IPS-18c (cell line): ENCODE measurements around the gene ABHD16B.

ENCODE experiments used
- H3K4me3 ChIP-seq: 2 replicates; pipeline ENCODE4 v1.7.0; 2013; ENCODE audit warnings: low read depth, mild to moderate bottlenecking, low read length, moderate library complexity; ENCODE audit not compliant: insufficient read depth
- H3K9me3 ChIP-seq: one replicate; pipeline ENCODE4 v1.6.1; 2013; ENCODE audit warnings: mild to moderate bottlenecking, low read length, moderate library complexity; ENCODE audit not compliant: control insufficient read depth, insufficient read depth

The ABHD16B gene

DNA sequence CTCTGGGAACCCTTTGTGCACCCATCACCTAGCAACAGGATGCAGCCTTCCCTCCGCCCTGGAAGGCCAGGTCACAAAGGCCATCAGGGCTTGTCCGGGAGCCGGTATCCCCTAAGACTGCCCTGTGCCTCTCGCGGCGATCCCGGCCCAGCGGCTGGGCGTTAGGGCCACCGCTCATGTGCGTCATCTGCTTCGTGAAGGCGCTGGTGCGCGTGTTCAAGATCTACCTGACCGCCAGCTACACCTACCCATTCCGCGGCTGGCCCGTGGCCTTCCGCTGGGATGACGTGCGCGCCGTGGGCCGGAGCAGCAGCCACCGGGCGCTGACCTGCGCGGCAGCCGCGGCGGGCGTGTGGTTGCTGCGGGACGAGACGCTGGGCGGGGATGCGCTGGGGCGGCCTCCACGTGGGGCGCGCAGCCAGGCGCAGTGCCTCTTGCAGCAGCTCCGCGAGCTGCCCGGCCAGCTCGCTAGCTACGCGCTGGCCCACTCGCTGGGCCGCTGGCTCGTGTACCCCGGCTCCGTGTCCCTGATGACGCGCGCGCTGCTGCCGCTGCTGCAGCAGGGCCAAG, at the start of gene ABHD16B:
ABHD16B (plus strand) TSS at position 134 of the 570 bp plus-strand sequence; CDS start at position 177, 43 bp downstream.
- Histone ChIP-seq H3K4me3 (no peak within 1 kb of the TSS), H3K9me3 (no peaks in the 10 kb centered on the region)

DNA sequence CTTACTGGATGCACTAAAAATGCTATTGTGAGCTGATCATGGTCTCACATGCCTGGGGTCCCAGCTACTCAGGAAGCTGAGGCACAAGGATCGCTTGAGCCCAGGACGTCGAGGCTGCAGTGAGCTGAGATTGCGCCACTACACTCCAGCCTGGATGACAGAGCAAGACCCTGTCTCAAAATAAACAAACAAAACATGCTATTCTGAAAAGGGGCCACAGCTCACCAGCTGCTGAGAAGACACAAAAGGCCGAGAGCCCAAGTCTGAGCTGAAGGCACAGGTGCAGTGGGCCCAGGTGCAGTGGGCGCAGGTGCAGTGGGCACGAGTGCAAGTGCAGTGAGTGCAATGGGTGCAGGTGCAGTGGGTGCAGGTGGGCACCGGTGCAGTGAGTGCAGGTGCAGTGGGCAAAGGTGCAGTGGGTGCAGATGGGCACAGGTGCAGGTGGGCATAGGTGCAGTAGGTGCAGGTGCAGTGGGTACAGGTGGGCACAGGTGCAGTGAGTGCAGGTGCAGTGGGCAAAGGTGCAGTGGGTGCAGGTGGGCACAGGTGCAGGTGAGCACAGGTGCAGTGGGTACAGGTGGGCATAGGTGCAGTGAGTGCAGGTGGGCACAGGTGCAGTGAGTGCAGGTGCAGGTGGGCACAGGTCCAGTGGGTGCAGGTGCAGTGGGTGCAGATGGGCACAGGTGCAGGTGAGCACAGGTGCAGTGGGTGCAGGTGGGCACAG, 46.2 kb upstream of the ABHD16B start:
- H3K4me3 ChIP-seq, result no peak overlapping the region

DNA sequence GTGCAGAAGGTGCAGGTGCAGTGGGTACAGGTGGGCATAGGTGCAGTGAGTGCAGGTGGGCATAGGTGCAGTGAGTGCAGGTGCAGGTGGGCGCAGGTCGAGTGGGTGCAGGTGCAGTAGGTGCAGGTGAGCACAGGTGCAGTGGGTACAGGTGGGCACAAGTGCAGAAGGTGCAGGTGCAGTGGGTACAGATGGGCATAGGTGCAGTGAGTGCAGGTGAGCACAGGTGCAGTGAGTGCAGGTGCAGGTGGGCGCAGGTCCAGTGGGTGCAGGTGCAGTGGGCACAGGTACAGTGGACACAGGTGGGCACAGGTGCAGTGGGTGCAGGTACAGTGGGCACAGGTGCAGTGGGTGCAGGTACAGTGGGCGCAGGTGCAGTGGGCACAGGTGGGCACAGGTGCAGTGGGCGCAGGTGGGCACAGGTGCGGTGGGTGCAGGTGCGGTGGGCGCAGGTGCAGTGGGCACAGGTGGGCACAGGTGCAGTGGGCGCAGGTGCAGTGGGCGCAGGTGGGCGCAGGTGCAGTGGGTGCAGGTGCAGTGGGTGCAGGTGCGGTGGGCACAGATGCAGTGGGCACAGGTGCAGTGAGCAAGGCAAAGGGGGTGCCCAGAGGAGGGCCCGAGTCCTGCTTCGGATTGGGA, 45.6 kb upstream of the ABHD16B start:
- H3K9me3 ChIP-seq, result no peaks in the 10 kb centered on the region
- no peak overlapping the region for H3K4me3 ChIP-seq

More for the DNA sequence above, 46.2 kb upstream of the ABHD16B start:
- H3K9me3 ChIP-seq, result no peaks in the 10 kb centered on the region

DNA sequence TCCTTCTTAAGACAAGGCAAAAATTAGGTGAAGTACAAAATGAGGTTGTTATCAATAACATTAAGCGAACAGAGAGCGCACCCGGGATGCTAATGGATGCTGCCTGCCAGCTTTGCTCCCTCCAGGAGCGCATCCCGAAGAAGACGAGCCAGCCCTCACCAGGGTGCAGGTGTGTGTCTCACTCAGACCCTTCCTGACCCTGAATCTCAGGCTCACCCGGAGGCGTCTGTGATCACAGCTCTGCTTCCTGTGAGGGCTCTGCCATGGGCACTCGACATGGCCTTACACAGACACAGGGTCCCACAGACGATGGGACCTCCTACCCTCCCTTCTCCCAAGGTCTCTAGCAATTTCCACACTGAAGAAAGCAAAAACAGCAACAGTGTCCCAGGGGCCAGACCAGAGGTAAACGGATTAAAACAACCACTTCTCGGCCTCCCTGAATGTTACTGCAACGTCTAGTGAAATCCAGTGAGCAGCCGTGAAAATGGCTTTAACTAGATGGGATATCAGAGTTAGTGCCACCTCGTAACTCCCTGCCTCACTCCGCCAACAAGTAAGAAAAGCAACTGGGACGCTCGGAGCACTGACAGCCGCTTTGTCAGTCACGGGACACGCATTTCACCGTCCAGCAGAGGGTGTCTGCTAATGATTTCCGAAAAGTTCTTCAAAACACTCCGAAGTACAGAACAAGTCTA, 41.9 kb upstream of the ABHD16B start:
- no peaks in the 10 kb centered on the region for H3K9me3 ChIP-seq
- H3K4me3 ChIP-seq, result no peak overlapping the region

DNA sequence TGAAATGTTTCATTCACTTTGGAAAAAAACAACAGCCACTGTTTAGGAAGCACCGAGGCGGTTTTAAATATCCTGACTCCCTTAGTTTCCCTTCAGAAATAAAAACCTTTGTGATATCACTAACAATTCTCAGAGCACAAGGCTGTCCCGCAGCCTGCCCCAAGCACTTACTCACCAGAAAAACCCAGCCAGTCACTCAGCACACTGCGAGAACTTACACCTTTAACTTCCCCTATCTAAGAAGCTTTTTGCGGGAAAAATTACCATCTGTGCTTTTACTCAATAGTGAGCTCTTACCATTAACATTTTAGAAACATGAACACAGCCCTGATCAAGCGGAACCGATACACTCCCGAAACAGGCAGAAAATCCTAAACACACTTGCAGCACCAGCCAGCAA, 39.5 kb upstream of the ABHD16B start:
- H3K4me3 ChIP-seq, result no peak overlapping the region
- no peaks in the 10 kb centered on the region for H3K9me3 ChIP-seq

DNA sequence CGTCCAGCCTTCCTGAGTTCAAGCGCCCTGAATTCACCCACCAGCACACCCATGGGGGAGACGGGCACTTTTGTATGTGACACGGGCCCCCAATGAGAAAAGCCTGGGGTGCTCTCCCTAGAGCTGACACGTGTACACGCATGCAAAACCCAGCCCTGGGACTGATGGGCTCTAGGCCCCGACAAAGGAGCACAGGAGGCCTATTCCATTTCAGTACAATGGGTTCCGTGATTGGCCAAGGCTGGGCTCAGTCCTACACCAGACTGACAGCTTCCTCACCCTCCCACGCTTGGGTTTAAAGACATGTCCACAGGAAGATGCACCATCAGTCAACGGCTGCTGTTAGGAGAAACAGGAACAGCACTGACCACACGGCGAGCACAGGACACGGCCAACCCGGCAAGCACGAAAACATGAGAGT, 39.0 kb upstream of the ABHD16B start:
- no peaks in the 10 kb centered on the region for H3K9me3 ChIP-seq
- H3K4me3 ChIP-seq, result no peak overlapping the region

DNA sequence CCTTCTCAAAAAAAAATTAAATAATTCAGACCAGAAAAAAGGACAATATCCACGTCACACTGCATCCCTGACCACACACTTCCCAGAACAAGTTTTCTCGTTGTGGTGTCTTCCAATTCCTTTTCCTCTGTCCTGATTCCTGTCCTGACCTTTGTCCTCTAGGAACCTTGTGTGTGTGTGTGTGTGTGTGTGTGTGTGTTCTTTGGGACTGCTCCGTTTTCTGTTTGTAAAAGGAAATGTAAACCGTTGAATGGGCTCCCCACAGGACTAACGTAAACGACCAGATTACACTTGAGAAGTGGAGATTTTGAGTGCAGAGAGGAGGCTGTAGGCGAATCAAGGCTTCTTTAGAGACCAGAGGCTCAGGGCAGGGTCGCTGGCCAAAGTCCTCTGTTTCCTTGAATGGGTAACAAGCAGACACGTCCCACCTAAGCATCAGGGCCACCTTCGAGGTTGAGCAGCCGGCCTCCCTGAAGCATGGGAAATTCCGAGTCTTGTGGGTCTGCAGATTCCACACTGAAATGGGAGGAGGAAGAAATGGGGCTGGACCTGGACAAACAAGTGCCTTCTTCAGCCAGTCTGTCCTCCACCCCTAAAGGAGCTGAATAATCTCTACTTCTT, 37.5 kb upstream of the ABHD16B start:
- no peaks in the 10 kb centered on the region for H3K9me3 ChIP-seq
- H3K4me3 ChIP-seq, result no peak overlapping the region

DNA sequence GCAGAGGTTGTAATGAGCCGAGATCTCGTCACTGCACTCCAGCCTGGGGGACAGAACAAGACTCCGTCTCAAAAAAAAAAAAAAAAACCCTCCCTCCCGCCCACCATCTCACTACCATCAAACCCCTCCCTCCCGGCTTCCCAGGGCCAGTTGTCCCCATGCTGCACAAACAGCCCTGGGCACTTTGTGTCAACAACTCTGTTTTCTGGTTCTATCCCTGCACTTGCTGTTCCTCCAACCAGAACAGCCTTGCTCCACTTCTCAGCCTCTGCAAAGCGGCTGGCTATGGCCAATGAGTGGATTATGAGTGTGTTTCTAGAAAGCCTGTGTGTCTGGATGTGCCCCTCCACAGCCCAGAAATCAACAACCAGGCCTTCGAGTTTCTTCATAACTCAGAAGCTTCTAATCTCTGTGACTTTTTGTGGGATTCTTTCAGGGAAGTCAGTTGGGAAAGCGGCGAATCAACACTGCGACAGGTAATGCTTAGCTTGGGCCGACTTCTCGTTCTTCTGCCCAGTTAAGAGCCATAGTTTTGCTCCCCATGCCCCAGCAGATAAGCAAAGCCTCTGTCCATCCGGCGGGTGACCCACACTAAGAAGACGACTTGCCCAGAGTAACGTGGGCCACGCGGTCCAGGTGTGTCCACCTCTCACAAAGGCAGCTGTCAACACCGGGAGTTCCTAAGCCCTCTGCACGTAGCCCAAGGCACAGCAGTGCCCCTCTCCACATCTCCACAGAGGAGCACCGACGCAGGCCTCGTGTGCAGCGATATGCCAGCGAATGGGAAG, 35.8 kb upstream of the ABHD16B start:
- no peak overlapping the region for H3K4me3 ChIP-seq
- no peaks in the 10 kb centered on the region for H3K9me3 ChIP-seq

DNA sequence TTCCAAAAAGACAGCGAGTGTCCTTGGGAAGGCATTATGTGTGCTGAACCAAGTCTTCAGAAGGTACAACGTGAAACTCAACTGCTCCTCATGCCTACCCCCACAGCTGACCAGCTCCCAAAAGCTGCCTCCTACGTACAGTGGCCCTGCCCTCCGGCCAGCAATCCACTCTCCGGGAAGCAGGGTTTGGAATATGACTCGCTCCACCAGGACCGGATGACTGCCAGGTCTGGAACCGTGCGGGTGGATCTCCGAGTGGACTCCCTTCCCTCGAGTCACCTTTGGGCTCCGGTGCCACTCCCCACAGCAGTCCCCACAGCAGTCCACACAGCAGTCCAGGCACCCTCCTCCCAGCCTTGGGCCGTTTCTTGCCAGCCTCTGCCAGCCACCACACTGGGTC, 34.5 kb upstream of the ABHD16B start:
- no peaks in the 10 kb centered on the region for H3K9me3 ChIP-seq
- no peak overlapping the region for H3K4me3 ChIP-seq

DNA sequence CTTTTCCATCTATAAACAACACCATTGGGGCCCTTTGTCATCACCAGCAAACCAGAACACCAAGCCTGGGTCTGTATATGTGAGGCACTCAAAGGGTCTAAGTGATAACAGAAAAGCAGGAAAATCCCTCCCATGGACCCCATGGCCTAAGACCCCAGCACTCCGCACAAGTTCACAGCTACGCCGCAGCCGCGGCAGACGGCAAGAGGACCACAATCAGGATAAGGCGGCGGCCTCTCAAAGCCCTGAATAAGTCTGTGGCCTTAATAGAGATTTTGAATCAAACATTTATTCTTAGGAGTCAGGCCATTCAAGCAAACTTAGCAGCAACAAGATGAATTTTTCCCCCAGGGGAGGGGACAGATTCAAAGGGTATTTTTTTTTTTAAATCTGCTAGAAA, 33.2 kb upstream of the ABHD16B start:
- no peak overlapping the region for H3K4me3 ChIP-seq

DNA sequence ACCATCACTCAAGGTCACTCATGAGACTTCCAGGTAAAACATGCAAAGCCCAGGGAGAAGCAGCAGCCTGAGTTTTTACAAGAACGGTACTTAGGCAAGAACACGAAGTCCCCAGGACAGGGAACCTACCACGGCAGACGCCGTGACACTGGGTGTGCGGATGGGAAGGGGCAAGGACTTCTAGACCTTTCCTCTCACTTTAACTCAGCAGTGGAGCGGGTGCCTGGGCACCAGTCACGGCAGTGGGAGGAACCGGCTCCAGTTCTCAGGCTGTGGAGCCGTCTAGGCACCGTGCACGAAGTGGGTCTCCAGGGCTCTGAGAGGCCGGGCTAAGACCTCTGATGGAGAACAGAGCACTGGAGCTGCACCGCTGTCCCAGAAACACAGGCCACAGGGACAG, 32.8 kb upstream of the ABHD16B start:
- H3K4me3 ChIP-seq, result no peak overlapping the region; the same call in 1 of the 2 replicates
- no peaks in the 10 kb centered on the region for H3K9me3 ChIP-seq

More for the DNA sequence above, 33.2 kb upstream of the ABHD16B start:
- no peaks in the 10 kb centered on the region for H3K9me3 ChIP-seq

DNA sequence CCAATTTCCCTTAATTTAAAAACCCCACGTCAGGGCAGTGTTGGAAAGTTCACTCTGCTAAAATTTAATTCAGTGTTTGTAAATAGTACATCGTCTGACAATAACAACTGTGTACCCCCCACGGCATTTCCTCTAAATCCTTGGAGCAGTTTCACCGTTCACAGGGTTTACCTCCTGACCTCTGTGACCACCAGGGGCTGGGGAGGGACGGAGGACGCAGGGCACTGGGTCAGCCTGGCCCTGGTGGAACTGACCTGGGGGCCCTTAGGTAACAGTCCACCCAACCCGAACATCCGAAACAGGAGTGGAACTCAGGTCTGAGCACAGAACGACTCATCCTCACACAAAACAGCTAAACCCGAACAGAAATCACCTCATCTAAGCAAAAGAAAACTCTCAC, 32.3 kb upstream of the ABHD16B start:
- Histone ChIP-seq H3K4me3 (peak overlapping the region; percentile 71; the same call in 1 of the 2 replicates), H3K9me3 (no peaks in the 10 kb centered on the region)

DNA sequence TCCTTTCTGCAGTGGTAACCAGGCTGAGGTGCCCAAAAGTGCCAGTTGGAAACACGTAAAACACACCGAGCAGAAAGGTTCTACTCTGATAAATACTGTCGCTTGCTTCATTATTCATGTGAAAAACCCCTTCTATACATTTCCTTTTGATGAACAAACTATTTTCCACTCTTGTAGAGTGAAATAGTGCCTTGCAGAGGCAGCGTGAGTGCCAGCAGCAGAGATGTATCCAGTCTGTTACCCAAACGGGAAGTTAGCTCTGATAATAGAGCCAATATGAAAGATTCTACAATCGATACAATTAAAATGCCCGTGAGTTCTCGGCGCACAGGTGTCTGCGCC, 31.7 kb upstream of the ABHD16B start:
- peak overlapping the region; percentile 71 for H3K4me3 ChIP-seq
- H3K9me3 ChIP-seq, result no peaks in the 10 kb centered on the region

DNA sequence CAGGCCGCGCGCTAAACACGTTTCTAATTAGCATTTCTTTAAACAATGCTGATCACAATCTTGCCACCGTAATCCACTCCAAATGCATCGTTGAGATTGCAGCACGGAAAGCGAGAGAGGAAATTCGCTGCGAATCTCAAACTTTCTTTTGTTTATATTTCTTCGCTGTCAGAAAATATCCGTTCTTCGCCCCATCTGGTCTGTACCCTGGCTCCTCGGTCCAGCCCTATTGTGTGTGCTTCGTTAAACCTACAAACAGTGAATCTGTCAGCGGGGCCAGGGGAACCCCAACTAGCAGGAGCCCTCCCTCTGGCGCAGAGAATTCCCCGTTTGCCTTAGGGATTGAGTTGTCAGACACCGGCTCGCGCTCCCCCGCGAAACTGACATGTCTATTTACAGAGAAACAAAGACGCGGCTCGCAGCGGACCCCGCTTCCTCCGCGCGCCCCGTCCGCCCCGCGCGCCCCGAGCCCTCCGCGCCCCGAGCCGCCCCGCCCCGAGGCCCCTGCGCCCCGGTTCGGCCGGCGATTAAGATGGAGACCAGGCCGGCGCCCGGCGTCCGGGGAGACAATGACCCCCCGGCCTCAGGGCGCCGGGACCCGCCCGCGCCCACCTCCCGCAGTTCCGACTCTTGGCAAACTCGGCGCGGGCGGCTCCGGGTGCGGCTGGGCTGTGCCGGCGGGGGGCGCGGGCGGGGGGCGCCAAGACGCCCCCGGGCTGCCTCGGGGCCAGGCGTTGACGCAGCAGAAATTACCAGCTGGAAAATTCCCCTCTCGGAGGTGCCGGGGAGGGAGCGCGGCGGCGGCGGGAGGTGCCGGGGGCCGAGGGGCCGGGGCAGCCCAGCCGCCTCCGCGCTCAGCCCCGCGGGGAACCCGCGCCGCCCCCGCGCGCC, 31.1 kb upstream of the ABHD16B start:
- peak overlapping the region; percentile 71 for H3K4me3 ChIP-seq

DNA sequence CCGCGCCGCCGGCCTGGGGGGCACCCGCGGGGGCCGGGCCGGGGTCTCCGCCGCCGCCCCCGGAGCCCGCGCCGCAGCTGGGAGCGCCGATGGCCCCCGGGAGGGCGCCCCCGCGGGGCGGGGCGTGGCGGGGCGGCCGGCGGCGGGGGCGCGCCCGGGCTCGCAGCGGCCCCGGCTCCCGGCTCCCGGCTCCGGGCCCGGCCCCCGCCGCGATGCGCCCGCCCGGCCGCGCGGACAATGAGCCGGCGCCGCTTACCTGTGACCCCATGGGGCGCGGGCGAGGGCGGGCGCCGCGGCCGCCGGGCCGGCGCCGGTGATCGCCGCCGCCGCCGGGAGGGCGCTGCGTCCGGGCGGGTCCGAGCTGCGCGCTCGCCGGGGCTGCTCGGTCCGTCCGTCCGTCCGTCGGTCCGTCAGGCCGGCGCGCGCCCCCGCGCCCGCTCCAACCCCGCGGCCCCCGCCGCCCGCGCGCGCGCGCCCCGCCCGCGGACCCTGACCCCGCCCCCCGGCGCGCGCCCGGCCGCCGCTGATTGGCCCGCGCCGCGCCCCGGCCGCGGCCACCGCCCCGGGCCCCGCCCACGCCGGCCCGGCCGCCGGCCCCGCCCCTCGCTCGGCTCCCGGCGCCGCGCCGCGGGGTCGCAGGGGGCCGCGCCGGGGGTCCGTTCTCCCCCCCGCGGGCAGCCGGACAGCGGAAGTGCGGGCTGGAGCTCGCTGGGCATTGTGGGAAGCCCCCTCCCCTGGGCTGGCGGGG, 30.3 kb upstream of the ABHD16B start, which contains the start of gene ZBTB46:
ZBTB46 (minus strand) TSS at position 424 of the 748 bp plus-strand sequence. CDS start 40,507 bp downstream, outside the sequence.
- Histone ChIP-seq H3K4me3 (peak within 1 kb of the TSS; percentile 71), H3K9me3 (no peaks in the 10 kb centered on the region)

More for the DNA sequence above, 31.1 kb upstream of the ABHD16B start:
- no peaks in the 10 kb centered on the region for H3K9me3 ChIP-seq
